Astrocyte (in vitro differentiated cells and primary cell): ENCODE results near the gene ALG6. TPM values are rescaled to one million over a fixed set of nuclear protein-coding genes. Genes with fewer than 3 reads are reported as not detected.
"Not testable (repeated sequence)": the region's sequence is repeated elsewhere in the genome, so short reads cannot be mapped to it uniquely, and the experiment has no call there.

Experiments used
- DNase-seq: peaks from one replicate; pipeline ENCODE4 v3.0.0-alpha.2; 2010; ENCODE audit warnings: low read depth
- FAIRE-seq: peaks from 2 replicates; lab custom pipeline; 2011; peaks lifted over from hg19 to GRCh38; lab: Jason Lieb, UNC
- H2AFZ ChIP-seq: 2 replicates; pipeline ENCODE4 v1.6.0; 2012; ENCODE audit warnings: low read depth, low read length, inconsistent platforms
- H3K27ac ChIP-seq: 2 replicates; pipeline ENCODE4 v1.5.1; 2011; ENCODE audit warnings: low read depth, low read length, inconsistent platforms
- H3K27me3 ChIP-seq: 2 replicates; pipeline ENCODE4 v1.6.0; 2011; ENCODE audit warnings: low read length, inconsistent platforms; ENCODE audit not compliant: insufficient read depth
- H3K36me3 ChIP-seq: 2 replicates; pipeline ENCODE4 v1.5.1; 2011; ENCODE audit warnings: low read length, inconsistent platforms; ENCODE audit not compliant: insufficient read depth
- H3K4me1 ChIP-seq: 2 replicates; pipeline ENCODE4 v1.5.1; 2011; ENCODE audit warnings: low read length, inconsistent platforms; ENCODE audit not compliant: insufficient read depth
- H3K4me2 ChIP-seq: 2 replicates; pipeline ENCODE4 v1.6.0; 2012; ENCODE audit warnings: low read length, inconsistent platforms
- H3K4me3 ChIP-seq: 2 replicates; pipeline ENCODE4 v1.5.1; 2011; ENCODE audit warnings: low read depth, mild to moderate bottlenecking, low read length, inconsistent platforms; ENCODE audit not compliant: insufficient read depth
- H3K79me2 ChIP-seq: 2 replicates; pipeline ENCODE4 v1.6.0; 2012; ENCODE audit warnings: mild to moderate bottlenecking, low read length, inconsistent platforms; ENCODE audit not compliant: insufficient read depth
- H3K9ac ChIP-seq: 2 replicates; pipeline ENCODE4 v1.6.0; 2012; ENCODE audit warnings: mild to moderate bottlenecking, low read length, inconsistent platforms
- H3K9me3 ChIP-seq: 2 replicates; pipeline ENCODE4 v1.5.1; 2012; ENCODE audit warnings: low read depth, mild to moderate bottlenecking, low read length, inconsistent platforms; ENCODE audit not compliant: insufficient read depth
- H4K20me1 ChIP-seq: 2 replicates; pipeline ENCODE4 v1.6.0; 2012; ENCODE audit warnings: low read length, inconsistent platforms; ENCODE audit not compliant: insufficient read depth
- H3K27ac Mint-ChIP-seq: one replicate; pipeline ENCODE4 v1.8.0; 2021; ENCODE audit warnings: mild to moderate bottlenecking, mixed read lengths; ENCODE audit not compliant: unreplicated experiment
- H3K27me3 Mint-ChIP-seq: one replicate; pipeline ENCODE4 v1.8.0; 2021; ENCODE audit warnings: low read depth, mixed read lengths; ENCODE audit not compliant: unreplicated experiment
- H3K36me3 Mint-ChIP-seq: one replicate; pipeline ENCODE4 v1.8.0; 2021; ENCODE audit warnings: low read depth, mixed read lengths; ENCODE audit not compliant: unreplicated experiment
- H3K4me1 Mint-ChIP-seq: one replicate; pipeline ENCODE4 v1.8.0; 2021; ENCODE audit warnings: low read depth, mixed read lengths; ENCODE audit not compliant: unreplicated experiment
- H3K4me3 Mint-ChIP-seq: one replicate; pipeline ENCODE4 v1.8.0; 2021; ENCODE audit warnings: mild to moderate bottlenecking, moderate library complexity, mixed read lengths; ENCODE audit not compliant: unreplicated experiment
- H3K9me3 Mint-ChIP-seq: one replicate; pipeline ENCODE4 v1.8.0; 2021; ENCODE audit warnings: mild to moderate bottlenecking, mixed read lengths; ENCODE audit not compliant: unreplicated experiment
- EZH2 ChIP-seq: IDR thresholded peaks from 2 replicates; pipeline ENCODE4 v1.6.1; 2012; ENCODE audit warnings: mild to moderate bottlenecking, low read length, inconsistent platforms; ENCODE audit not compliant: insufficient read depth
- total RNA-seq: library from RNA; stranded (reverse); gene quantifications from 2 replicates; pipeline ENCODE4 v1.2.1, GENCODE V29; 2021
- TF ChIP-seq, protein P1 (sequence below): IDR thresholded peaks from 2 replicates; pipeline ENCODE4 v1.5.1; 2011; ENCODE audit warnings: low read depth, mild to moderate bottlenecking, inconsistent platforms, low read length, moderate library complexity; ENCODE audit not compliant: insufficient read depth

ALG6 gene
- total RNA-seq, 1 donor from 2014 or later, result 7.8 TPM

DNA sequence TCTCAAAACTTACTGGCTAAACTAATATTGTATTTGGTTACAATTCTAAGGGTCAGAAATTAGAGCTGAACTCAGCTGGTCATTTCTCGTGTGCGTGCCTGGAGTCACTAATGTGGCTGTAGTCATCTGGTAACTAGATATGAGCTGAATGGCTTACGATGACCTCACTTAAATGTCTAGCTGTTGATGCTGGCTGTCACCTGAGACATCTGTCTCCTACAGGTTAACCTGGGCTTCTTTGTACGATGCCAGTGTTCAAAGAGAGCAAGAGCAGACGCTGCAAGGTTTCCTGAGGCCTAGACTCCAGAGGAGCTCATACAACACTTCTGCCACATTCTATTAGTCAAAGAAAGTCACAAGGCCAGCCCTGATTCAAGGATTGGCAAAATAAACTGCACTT is 17.1 kb upstream of the ALG6 start:
- H2AFZ ChIP-seq, result no peak overlapping the region
- Mint-ChIP-seq H3K36me3 (no peaks in the 10 kb centered on the region), H3K27ac (no peak overlapping the region), H3K27me3 (peaks cover 15% of the 10 kb centered on the region), H3K4me3 (no peak overlapping the region), H3K4me1 (no peaks in the 10 kb centered on the region), H3K9me3 (no peaks in the 10 kb centered on the region)
- H3K9ac ChIP-seq, result no peak overlapping the region
- no peaks in the 10 kb centered on the region for H3K36me3 ChIP-seq
- H3K79me2 ChIP-seq, result no peaks in the 10 kb centered on the region
- TF ChIP-seq, protein P1, sequence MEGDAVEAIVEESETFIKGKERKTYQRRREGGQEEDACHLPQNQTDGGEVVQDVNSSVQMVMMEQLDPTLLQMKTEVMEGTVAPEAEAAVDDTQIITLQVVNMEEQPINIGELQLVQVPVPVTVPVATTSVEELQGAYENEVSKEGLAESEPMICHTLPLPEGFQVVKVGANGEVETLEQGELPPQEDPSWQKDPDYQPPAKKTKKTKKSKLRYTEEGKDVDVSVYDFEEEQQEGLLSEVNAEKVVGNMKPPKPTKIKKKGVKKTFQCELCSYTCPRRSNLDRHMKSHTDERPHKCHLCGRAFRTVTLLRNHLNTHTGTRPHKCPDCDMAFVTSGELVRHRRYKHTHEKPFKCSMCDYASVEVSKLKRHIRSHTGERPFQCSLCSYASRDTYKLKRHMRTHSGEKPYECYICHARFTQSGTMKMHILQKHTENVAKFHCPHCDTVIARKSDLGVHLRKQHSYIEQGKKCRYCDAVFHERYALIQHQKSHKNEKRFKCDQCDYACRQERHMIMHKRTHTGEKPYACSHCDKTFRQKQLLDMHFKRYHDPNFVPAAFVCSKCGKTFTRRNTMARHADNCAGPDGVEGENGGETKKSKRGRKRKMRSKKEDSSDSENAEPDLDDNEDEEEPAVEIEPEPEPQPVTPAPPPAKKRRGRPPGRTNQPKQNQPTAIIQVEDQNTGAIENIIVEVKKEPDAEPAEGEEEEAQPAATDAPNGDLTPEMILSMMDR, result no peak
- TF ChIP-seq EZH2, result no peak
- no peak overlapping the region for H3K4me3 ChIP-seq
- FAIRE-seq, result no peak
- H3K4me1 ChIP-seq, result no peaks in the 10 kb centered on the region
- no peaks in the 10 kb centered on the region for H3K9me3 ChIP-seq
- no peak overlapping the region for H3K27ac ChIP-seq
- H4K20me1 ChIP-seq, result no peaks in the 10 kb centered on the region
- H3K4me2 ChIP-seq, result no peak overlapping the region
- DNase-seq, result no peak
- H3K27me3 ChIP-seq, result peaks cover 27% of the 10 kb centered on the region

DNA sequence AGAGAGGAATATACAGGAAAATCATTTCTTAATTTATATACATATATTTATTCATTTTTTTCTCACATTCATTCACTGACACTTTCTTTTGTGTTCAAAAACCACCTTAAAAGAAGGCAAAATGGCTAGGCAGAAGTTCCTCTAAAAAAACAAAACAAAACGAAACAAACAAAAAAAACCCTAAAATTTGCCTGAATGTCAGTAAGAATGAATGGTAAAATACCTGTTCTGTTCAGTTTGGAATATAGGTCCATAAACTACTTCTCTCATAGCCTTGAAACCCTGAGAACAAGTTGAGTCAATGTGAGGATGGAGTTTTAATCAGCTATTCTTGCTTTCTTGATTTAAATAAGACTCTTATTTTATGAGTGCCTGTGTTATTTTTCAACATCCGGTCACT is 14.7 kb upstream of the ALG6 start:
- H3K79me2 ChIP-seq, result no peaks in the 10 kb centered on the region
- no peaks in the 10 kb centered on the region for H3K9me3 ChIP-seq
- no peak overlapping the region for H3K4me2 ChIP-seq
- no peak for FAIRE-seq
- H3K27ac ChIP-seq, result no peak overlapping the region
- H3K4me1 ChIP-seq, result no peaks in the 10 kb centered on the region
- peaks cover 27% of the 10 kb centered on the region for H3K27me3 ChIP-seq
- no peak overlapping the region for H3K9ac ChIP-seq
- no peak overlapping the region for H2AFZ ChIP-seq
- Mint-ChIP-seq H3K36me3 (no peaks in the 10 kb centered on the region), H3K9me3 (no peaks in the 10 kb centered on the region), H3K4me1 (no peaks in the 10 kb centered on the region), H3K27me3 (peaks cover 15% of the 10 kb centered on the region), H3K4me3 (no peak overlapping the region), H3K27ac (no peak overlapping the region)
- DNase-seq, result no peak
- H3K4me3 ChIP-seq, result no peak overlapping the region
- H4K20me1 ChIP-seq, result no peaks in the 10 kb centered on the region
- no peaks in the 10 kb centered on the region for H3K36me3 ChIP-seq
- TF ChIP-seq, protein P1, result no peak
- no peak for TF ChIP-seq EZH2

DNA sequence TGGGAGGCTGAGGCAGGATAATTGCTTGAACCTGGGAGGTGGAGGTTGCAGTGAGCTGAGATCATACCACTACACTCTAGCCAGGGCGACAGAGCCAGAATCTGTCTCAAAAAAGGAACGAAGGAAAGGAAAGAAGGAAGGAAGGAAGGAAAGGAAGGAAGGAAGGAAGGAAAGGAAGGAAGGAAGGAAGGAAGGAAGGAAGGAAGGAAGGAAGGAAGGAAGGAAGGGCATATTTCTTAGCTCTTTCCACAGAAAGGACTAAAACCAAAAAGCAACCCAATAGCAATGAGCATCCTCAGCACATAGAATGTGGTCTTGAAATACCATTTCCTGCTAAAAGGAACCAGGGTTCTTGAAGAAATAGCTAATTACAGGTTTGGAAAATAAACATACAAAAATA is 11.2 kb upstream of the ALG6 start:
- not testable (repeated sequence) for H3K27ac ChIP-seq, H3K36me3 ChIP-seq, H3K27ac Mint-ChIP-seq, H3K4me1 Mint-ChIP-seq, H3K4me1 ChIP-seq, H3K4me2 ChIP-seq, H3K27me3 Mint-ChIP-seq, H4K20me1 ChIP-seq, H3K9me3 Mint-ChIP-seq, H3K4me3 Mint-ChIP-seq, H3K79me2 ChIP-seq, H3K9me3 ChIP-seq, DNase-seq, FAIRE-seq, H3K9ac ChIP-seq, H3K36me3 Mint-ChIP-seq, H2AFZ ChIP-seq, H3K4me3 ChIP-seq
- H3K27me3 ChIP-seq, result peaks cover 27% of the 10 kb centered on the region
